ENCODE results near the gene ABCD2.
"Not testable (repeated sequence)": the region's sequence is repeated elsewhere in the genome, so short reads cannot be mapped to it uniquely, and the experiment has no call there.

The ABCD2 gene

GRCh38 chr12:39572551-39572950, 47.1 kb downstream of the ABCD2 start:
- DNase-seq (ENCODE audit: insufficient read length, low spot score) (no peak), FAIRE-seq (no peak)
- TF ChIP-seq POLR2A (IDR thresholded peaks at IDR 0.05; ENCODE audit: low read depth, low read length) (no peak), POU2F2 (IDR thresholded peaks at IDR 0.05; ENCODE audit: low read depth, low read length) (no peak)

GRCh38 chr12:39571351-39571750, 48.3 kb downstream of the ABCD2 start:
- DNase-seq (ENCODE audit: insufficient read length, low spot score) (no peak), FAIRE-seq (no peak)
- TF ChIP-seq PAX5 (IDR thresholded peaks at IDR 0.05; ENCODE audit: insufficient read depth, low read length, severe bottlenecking) (no peak), POLR2AphosphoS5 (IDR thresholded peaks at IDR 0.05; ENCODE audit: low read depth, low read length) (no peak), POU2F2 (IDR thresholded peaks at IDR 0.05; ENCODE audit: low read depth, low read length) (no peak), SPI1 (IDR thresholded peaks at IDR 0.05; ENCODE audit: low read depth, low read length) (no peak), TAF1 (IDR thresholded peaks at IDR 0.05; ENCODE audit: low read depth, low read length) (no peak), POLR2A (IDR thresholded peaks at IDR 0.05; ENCODE audit: low read depth, low read length) (no peak)

- TF ChIP-seq POLR2AphosphoS5 (IDR thresholded peaks at IDR 0.05; ENCODE audit: low read depth, low read length) (no peak), PAX5 (IDR thresholded peaks at IDR 0.05; ENCODE audit: insufficient read depth, low read length, severe bottlenecking) (no peak), POLR2A (IDR thresholded peaks at IDR 0.05; ENCODE audit: low read depth, low read length) (no peak), TAF1 (IDR thresholded peaks at IDR 0.05; ENCODE audit: low read depth, low read length) (no peak), POU2F2 (IDR thresholded peaks at IDR 0.05; ENCODE audit: low read depth, low read length) (no peak), SPI1 (IDR thresholded peaks at IDR 0.05; ENCODE audit: low read depth, low read length) (no peak)
- no peak for FAIRE-seq
- no peak for DNase-seq (ENCODE audit: insufficient read length, low spot score)
Observed at GRCh38 chr12:39553476-39553875, 66.1 kb downstream of the ABCD2 start.

- FAIRE-seq; DNase-seq (ENCODE audit: insufficient read length, low spot score): not testable (repeated sequence)
Observed at GRCh38 chr12:39544211-39544610, 75.4 kb downstream of the ABCD2 start.

- FAIRE-seq (no peak), DNase-seq (ENCODE audit: insufficient read length, low spot score) (no peak)
- TF ChIP-seq POLR2A (IDR thresholded peaks at IDR 0.05; ENCODE audit: low read depth, low read length) (no peak), TAF1 (IDR thresholded peaks at IDR 0.05; ENCODE audit: low read depth, low read length) (no peak)
Observed at GRCh38 chr12:39541471-39541870, 78.1 kb downstream of the ABCD2 start.

GRCh38 chr12:39538679-39539104, 80.9 kb downstream of the ABCD2 start:
- DNase-seq (ENCODE audit: insufficient read length, low spot score) (no peak), FAIRE-seq (no peak)
- no peak for TF ChIP-seq PAX5 (IDR thresholded peaks at IDR 0.05; ENCODE audit: insufficient read depth, low read length, severe bottlenecking)
- no peak for TF ChIP-seq SPI1 (IDR thresholded peaks at IDR 0.05; ENCODE audit: low read depth, low read length)
- TF ChIP-seq POU2F2 (IDR thresholded peaks at IDR 0.05; ENCODE audit: low read depth, low read length): no peak

GRCh38 chr12:39533951-39534350, 85.7 kb downstream of the ABCD2 start:
- DNase-seq (ENCODE audit: insufficient read length, low spot score): no peak
- no peak for FAIRE-seq
- TF ChIP-seq PAX5 (IDR thresholded peaks at IDR 0.05; ENCODE audit: insufficient read depth, low read length, severe bottlenecking) (no peak), TAF1 (IDR thresholded peaks at IDR 0.05; ENCODE audit: low read depth, low read length) (no peak), POLR2AphosphoS5 (IDR thresholded peaks at IDR 0.05; ENCODE audit: low read depth, low read length) (no peak), SPI1 (IDR thresholded peaks at IDR 0.05; ENCODE audit: low read depth, low read length) (no peak), POLR2A (IDR thresholded peaks at IDR 0.05; ENCODE audit: low read depth, low read length) (no peak), POU2F2 (IDR thresholded peaks at IDR 0.05; ENCODE audit: low read depth, low read length) (no peak)

GRCh38 chr12:39532448-39532847, 87.2 kb downstream of the ABCD2 start:
- no peak for TF ChIP-seq POLR2AphosphoS5 (IDR thresholded peaks at IDR 0.05; ENCODE audit: low read depth, low read length)
- TF ChIP-seq SPI1 (IDR thresholded peaks at IDR 0.05; ENCODE audit: low read depth, low read length): no peak
- TF ChIP-seq POLR2A (IDR thresholded peaks at IDR 0.05; ENCODE audit: low read depth, low read length): no peak
- TF ChIP-seq PAX5 (IDR thresholded peaks at IDR 0.05; ENCODE audit: insufficient read depth, low read length, severe bottlenecking): no peak
- no peak for TF ChIP-seq TAF1 (IDR thresholded peaks at IDR 0.05; ENCODE audit: low read depth, low read length)
- no peak for TF ChIP-seq POU2F2 (IDR thresholded peaks at IDR 0.05; ENCODE audit: low read depth, low read length)
- no peak for FAIRE-seq
- no peak for DNase-seq (ENCODE audit: insufficient read length, low spot score)

- TF ChIP-seq SPI1 (IDR thresholded peaks at IDR 0.05; ENCODE audit: low read depth, low read length) (no peak), POU2F2 (IDR thresholded peaks at IDR 0.05; ENCODE audit: low read depth, low read length) (no peak), POLR2AphosphoS5 (IDR thresholded peaks at IDR 0.05; ENCODE audit: low read depth, low read length) (no peak), TAF1 (IDR thresholded peaks at IDR 0.05; ENCODE audit: low read depth, low read length) (no peak), POLR2A (IDR thresholded peaks at IDR 0.05; ENCODE audit: low read depth, low read length) (no peak), PAX5 (IDR thresholded peaks at IDR 0.05; ENCODE audit: insufficient read depth, low read length, severe bottlenecking) (no peak)
- DNase-seq (ENCODE audit: insufficient read length, low spot score) (no peak), FAIRE-seq (no peak)
Observed at GRCh38 chr12:39526974-39527373, 92.6 kb downstream of the ABCD2 start.

GRCh38 chr12:39522167-39522566, 97.4 kb downstream of the ABCD2 start:
- not testable (repeated sequence) for FAIRE-seq; DNase-seq (ENCODE audit: insufficient read length, low spot score)

GRCh38 chr12:39510001-39510400, 109.6 kb downstream of the ABCD2 start:
- DNase-seq (ENCODE audit: insufficient read length, low spot score) (no peak), FAIRE-seq (no peak)
- no peak for TF ChIP-seq POLR2A (IDR thresholded peaks at IDR 0.05; ENCODE audit: low read depth, low read length)
- TF ChIP-seq SPI1 (IDR thresholded peaks at IDR 0.05; ENCODE audit: low read depth, low read length): no peak
- no peak for TF ChIP-seq TAF1 (IDR thresholded peaks at IDR 0.05; ENCODE audit: low read depth, low read length)

Measured in GM12891 (cell line).